Spinal cord (tissue), 10 donors: ENCODE data around the gene APOBEC3F. TPM values are rescaled to one million over a fixed set of nuclear protein-coding genes. Genes with fewer than 3 reads are reported as not detected.
"Not testable (repeated sequence)": the region's sequence is repeated elsewhere in the genome, so short reads cannot be mapped to it uniquely, and the experiment has no call there.

Experiments used
- DNase-seq, 6 donors: peaks; one replicate each; pipeline versions ENCODE4 v3.0.0 to v3.0.0-alpha.2; 2013 to 2015; ENCODE audit warnings: low spot score in 6 of 6, low read depth in 4 of 6
- H3K27ac ChIP-seq: one replicate; pipeline ENCODE4 v1.5.1; 2013; ENCODE audit warnings: low read depth, low read length, control low read depth
- H3K27me3 ChIP-seq: one replicate; pipeline ENCODE4 v1.6.1; 2013; ENCODE audit warnings: low read length; ENCODE audit not compliant: control insufficient read depth, insufficient read depth
- H3K36me3 ChIP-seq: one replicate; pipeline ENCODE4 v1.6.1; 2013; ENCODE audit warnings: low read length; ENCODE audit not compliant: control insufficient read depth, insufficient read depth
- H3K4me1 ChIP-seq: one replicate; pipeline ENCODE4 v1.6.1; 2013; ENCODE audit warnings: low read length; ENCODE audit not compliant: control insufficient read depth, insufficient read depth
- H3K4me3 ChIP-seq: one replicate; pipeline ENCODE4 v1.5.1; 2013; ENCODE audit warnings: low read depth, low read length, control low read depth
- H3K9me3 ChIP-seq: one replicate; pipeline ENCODE4 v1.6.1; 2013; ENCODE audit warnings: low read length; ENCODE audit not compliant: control insufficient read depth, insufficient read depth
- WGBS: methylation state at CpG from one replicate; pipeline ENCODE4 v1.1.5; 2013; ENCODE audit warnings: missing lambda C conversion rate; ENCODE audit not compliant: insufficient coverage; 5-methylcytosine and 5-hydroxymethylcytosine counted together
- long read RNA-seq, 4 donors: transcript quantifications; one replicate each; lab custom pipeline, GENCODE V29; 2026
- polyA plus RNA-seq, 2 donors: library from polyadenylated mRNA; unstranded; fragments of 120-200 nt; gene quantifications; one replicate each; pipeline ENCODE4 v1.2.1, GENCODE V29; 2013; ENCODE audit not compliant: insufficient read length in 2 of 2
- total RNA-seq, 2 donors: library from RNA; depleted of rRNA in 1 of 2; stranded (reverse); fragments of 120-200 nt in 1 of 2; fragments of >200 nt in 1 of 2; gene quantifications; one replicate each; pipeline versions ENCODE4 v1.2.3 to v1.2.4, GENCODE V29; 2013 to 2014
- donor health status: healthy.

The APOBEC3F gene
- total RNA-seq (1 to 10 TPM; 3.2 to 8.0 TPM), polyA plus RNA-seq (1 to 10 TPM; 1.9 to 3.3 TPM)
- long read RNA-seq, donor 1: 0 reads
- long read RNA-seq, donor 2: 0 reads
- long read RNA-seq, donor 3, partial matches to known transcripts: 0 of 1 reads
- long read RNA-seq, donor 3, other reads (novel, unspliced or antisense): 0 of 1 reads
- long read RNA-seq, donor 4, partial matches to known transcripts: 0 of 3 reads
- long read RNA-seq, donor 4, other reads (novel, unspliced or antisense): 0 of 3 reads

GRCh38 chr22:39040538-39041296 lies at the start of gene APOBEC3F:
Gene APOBEC3F (plus strand): TSS chr22:39040864. CDS start chr22:39040961, 97 bp downstream.
- peak within 1 kb of the TSS; percentile 69 for H3K27ac ChIP-seq
- peak within 1 kb of the TSS; percentile 57 for H3K4me3 ChIP-seq
- not testable (repeated sequence) for H3K36me3 ChIP-seq, H3K27me3 ChIP-seq, H3K9me3 ChIP-seq
- peak in 1 of 6 donors; percentile 22 for DNase-seq
- peaks cover 10% of the 10 kb centered on the region for H3K4me1 ChIP-seq
- 35% methylated on average over 14 of the region's 21 CpGs for WGBS

GRCh38 chr22:38992871-38993371 lies 47.7 kb upstream of the APOBEC3F start:
- H3K27ac ChIP-seq, DNase-seq, H3K36me3 ChIP-seq, H3K4me1 ChIP-seq, H3K9me3 ChIP-seq, H3K4me3 ChIP-seq, H3K27me3 ChIP-seq: not testable (repeated sequence)
- WGBS: 30% methylated on average over 6 of the region's 12 CpGs

GRCh38 chr22:38996105-38996504 lies 44.6 kb upstream of the APOBEC3F start:
- no peaks in the 10 kb centered on the region for H3K27me3 ChIP-seq
- DNase-seq: no peak
- H3K36me3 ChIP-seq: no peaks in the 10 kb centered on the region
- no peak overlapping the region for H3K27ac ChIP-seq
- no peaks in the 10 kb centered on the region for H3K9me3 ChIP-seq
- WGBS: 56% methylated on average over 3 of the region's 6 CpGs
- H3K4me1 ChIP-seq: peaks cover 5% of the 10 kb centered on the region
- H3K4me3 ChIP-seq: no peak overlapping the region

GRCh38 chr22:38997518-38997917 lies 43.1 kb upstream of the APOBEC3F start:
- H3K9me3 ChIP-seq: no peaks in the 10 kb centered on the region
- peaks cover 5% of the 10 kb centered on the region for H3K4me1 ChIP-seq
- no CpG with 5 or more reads among the region's 3 CpGs for WGBS
- H3K4me3 ChIP-seq: no peak overlapping the region
- no peak overlapping the region for H3K27ac ChIP-seq
- no peaks in the 10 kb centered on the region for H3K36me3 ChIP-seq
- DNase-seq: no peak
- H3K27me3 ChIP-seq: no peaks in the 10 kb centered on the region

- no peaks in the 10 kb centered on the region for H3K9me3 ChIP-seq
- 8% methylated on average over 7 of the region's 7 CpGs for WGBS
- no peak overlapping the region for H3K4me3 ChIP-seq
- no peak overlapping the region for H3K27ac ChIP-seq
- no peaks in the 10 kb centered on the region for H3K27me3 ChIP-seq
- peak in 3 of 6 donors; percentile 31 to 83 (median 82) for DNase-seq
- no peaks in the 10 kb centered on the region for H3K36me3 ChIP-seq
- peaks cover 3% of the 10 kb centered on the region for H3K4me1 ChIP-seq
These were observed 37.5 kb upstream of the APOBEC3F start for GRCh38 chr22:39003165-39003638.

GRCh38 chr22:39007177-39007576 lies 33.5 kb upstream of the APOBEC3F start:
- no peaks in the 10 kb centered on the region for H3K27me3 ChIP-seq
- H3K36me3 ChIP-seq: no peaks in the 10 kb centered on the region
- H3K9me3 ChIP-seq: no peaks in the 10 kb centered on the region
- no peak for DNase-seq
- no peak overlapping the region for H3K27ac ChIP-seq
- H3K4me1 ChIP-seq: peaks cover 3% of the 10 kb centered on the region
- WGBS: 100% methylated on average over 2 of the region's 5 CpGs
- no peak overlapping the region for H3K4me3 ChIP-seq

GRCh38 chr22:39008271-39008850 lies 32.3 kb upstream of the APOBEC3F start:
- whole genome bisulfite sequencing: 96% methylated on average over 5 of the region's 8 CpGs
- H3K36me3 ChIP-seq, H3K27ac ChIP-seq: not testable (repeated sequence)

GRCh38 chr22:39010946-39011345 lies 29.7 kb upstream of the APOBEC3F start:
- Histone ChIP-seq H3K9me3 (no peaks in the 10 kb centered on the region), H3K27me3 (no peaks in the 10 kb centered on the region), H3K4me3 (no peak overlapping the region), H3K4me1 (peaks cover 19% of the 10 kb centered on the region), H3K27ac (no peak overlapping the region), H3K36me3 (no peaks in the 10 kb centered on the region)
- WGBS: 98% methylated on average over 9 of the region's 15 CpGs
- no peak for DNase-seq

More at GRCh38 chr22:39008271-39008850, 32.3 kb upstream of the APOBEC3F start:
- H3K4me1 ChIP-seq, H3K4me3 ChIP-seq, H3K27me3 ChIP-seq, DNase-seq, H3K9me3 ChIP-seq: not testable (repeated sequence)

- no peak overlapping the region for H3K27ac ChIP-seq
- H3K36me3 ChIP-seq: no peaks in the 10 kb centered on the region
- H3K9me3 ChIP-seq: no peaks in the 10 kb centered on the region
- WGBS: 76% methylated on average over 18 of the region's 29 CpGs
- peaks cover 19% of the 10 kb centered on the region for H3K4me1 ChIP-seq
- DNase-seq: no peak
- H3K4me3 ChIP-seq: no peak overlapping the region
- no peaks in the 10 kb centered on the region for H3K27me3 ChIP-seq
These were observed 27.8 kb upstream of the APOBEC3F start for GRCh38 chr22:39012533-39013511.
